HG02623 (cell line): ENCODE data around the gene JAK1.
"Not testable (repeated sequence)": the region's sequence is repeated elsewhere in the genome, so short reads cannot be mapped to it uniquely, and the experiment has no call there.

Experiments used
- ATAC-seq: cut with Tn5 transposase; IDR thresholded peaks from one replicate; pipeline ENCODE4 v1.9.1; 2021; ENCODE audit warnings: moderate library complexity; ENCODE audit not compliant: unreplicated experiment

Gene JAK1

DNA sequence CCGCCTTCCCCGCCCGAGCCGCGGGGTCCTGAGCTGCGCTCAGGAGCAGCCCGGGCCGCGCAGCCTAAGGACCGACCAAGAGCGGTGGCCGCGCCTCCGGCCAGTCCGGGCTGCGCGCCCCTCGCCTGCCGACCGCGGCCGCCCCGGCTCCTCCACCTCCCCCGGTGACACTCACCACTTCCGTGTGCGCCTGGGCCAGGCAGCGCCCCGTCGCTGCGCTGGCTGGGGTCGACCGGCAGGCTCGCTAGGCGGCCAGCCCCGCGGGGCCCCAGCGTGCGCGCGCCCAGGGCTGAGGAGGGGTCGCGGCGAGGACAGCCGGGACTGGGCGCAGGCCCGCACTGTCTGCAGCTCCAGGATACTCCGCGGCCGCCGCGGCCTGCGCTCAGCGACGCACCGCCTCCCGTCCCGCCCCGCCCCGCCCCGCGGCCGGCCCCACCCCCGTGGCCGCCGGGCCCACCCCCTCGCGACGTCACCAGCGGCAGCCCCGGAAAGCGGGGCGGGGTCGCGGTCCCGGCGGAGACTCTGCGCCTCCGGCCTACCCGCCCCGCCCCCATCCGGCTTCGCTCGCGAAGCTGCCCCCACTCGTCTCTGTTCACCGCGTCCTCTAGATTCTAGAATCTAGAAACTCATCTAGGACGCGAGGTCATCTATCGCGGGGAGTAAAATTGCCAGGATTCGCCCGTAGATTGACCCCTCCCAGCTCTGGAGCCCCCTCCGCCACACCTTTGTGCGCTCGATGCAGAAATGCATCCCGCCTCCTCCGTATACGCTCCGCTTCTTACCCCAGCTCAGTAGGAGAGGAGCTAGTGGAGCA is at the start of gene JAK1:
TSS of gene JAK1 (minus strand) at position 392 of the 814 bp plus-strand sequence. CDS start 80,285 bp downstream, outside the sequence.
- ATAC-seq: peak; percentile 64

DNA sequence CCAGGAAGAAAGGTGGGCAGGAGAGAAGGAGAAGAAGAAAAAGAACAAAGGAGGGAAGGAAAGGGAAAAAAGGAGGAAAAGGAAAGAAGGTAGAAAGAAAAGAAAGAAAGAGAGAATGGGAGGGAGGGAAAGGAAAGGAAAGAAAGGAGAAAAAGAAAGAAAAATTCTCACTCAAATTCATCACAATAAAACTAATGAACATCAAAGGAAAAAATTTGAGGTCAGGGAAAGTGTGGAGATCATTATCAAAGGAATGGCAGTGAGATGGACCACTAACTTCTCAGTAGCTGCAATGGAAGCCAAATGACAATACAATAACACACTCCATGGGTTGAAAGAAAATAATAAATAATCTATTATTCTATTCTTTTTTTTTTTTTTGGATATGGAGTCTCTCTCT is 48.0 kb upstream of the JAK1 start:
- ATAC-seq: no peak

DNA sequence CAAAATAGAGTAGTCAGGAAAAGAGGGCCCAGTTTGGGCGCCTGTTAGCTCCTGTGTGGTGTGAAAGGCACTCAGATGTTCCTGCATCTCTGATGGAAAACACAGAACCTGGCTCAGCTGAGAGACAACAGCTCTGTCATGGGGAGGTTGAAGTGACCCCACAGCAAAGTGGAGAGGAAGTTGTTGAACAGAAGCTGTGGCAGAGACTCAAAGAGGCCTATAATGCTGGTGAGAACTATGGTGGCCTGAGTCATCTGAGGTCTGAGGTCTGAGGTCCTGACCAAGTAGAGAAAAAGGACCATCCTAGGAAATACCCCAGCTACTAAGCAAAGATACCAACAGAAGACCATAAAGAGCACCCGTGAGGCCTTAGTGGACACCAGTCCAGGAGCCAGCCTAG is 45.6 kb upstream of the JAK1 start:
- no peak for ATAC-seq

GRCh38 chr1:65009724-65010420 is 43.5 kb upstream of the JAK1 start:
- ATAC-seq: no peak

DNA sequence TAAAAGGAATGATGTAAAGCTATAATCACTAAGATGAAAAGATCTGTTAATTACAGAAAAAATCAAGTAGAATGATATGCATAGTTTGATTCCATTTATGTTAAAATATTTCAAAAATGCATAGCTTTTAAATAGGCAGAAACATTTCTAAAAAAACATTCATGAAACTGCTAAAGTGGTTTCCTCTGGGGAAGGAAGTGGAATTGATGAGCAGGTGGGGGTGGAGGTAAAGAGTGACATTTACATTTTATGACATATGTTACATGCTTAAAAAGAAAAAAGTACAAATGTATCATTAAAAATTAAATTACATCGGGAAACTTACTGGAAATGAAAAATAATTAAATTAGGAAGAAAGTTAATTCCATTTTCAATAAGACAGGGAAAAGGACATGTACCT is 42.8 kb upstream of the JAK1 start:
- ATAC-seq: no peak

- ATAC-seq: no peak
These were observed 40.5 kb upstream of the JAK1 start for GRCh38 chr1:65006806-65007205.

- ATAC-seq: no peak
These were observed 36.9 kb upstream of the JAK1 start for GRCh38 chr1:65003316-65003664.

DNA sequence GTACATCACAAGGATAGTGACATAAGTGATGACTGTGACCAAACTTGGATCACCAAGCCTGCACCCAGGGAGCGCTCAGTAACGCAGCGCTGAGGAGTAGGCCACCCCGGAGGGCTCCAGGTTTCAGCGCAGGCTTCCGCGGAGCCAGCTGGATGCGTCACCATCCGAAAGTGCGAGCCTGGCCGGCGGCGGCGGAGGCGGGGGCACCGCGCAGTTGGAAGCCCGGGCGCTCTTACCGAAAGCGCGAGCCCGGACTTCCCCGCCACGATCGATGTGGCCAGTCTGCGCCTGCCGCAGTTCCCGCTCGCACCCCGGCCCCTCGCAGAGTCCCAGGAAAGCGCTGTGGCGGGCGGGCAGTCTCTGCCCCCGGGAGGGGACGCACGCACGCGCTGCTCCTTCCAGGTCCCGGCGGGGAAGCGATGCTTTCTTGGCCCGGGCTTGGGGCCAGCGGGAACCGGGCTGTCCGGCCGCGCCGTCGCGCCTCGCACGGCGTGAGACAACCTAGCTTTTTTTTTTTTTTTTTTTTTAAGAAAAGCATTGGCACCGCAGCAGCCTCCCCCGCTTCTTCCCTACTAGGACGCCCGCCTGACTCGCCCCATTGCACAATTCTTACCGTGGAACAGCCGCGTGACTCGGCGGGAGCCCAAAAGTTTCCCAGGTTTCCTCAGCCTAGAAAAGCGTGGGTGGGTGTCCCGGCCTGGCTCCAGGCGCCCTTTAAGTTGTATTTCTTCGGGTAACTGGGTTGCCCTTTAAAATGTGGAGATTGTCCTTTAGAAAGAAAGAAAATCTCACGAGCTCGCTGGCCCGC is 36.4 kb upstream of the JAK1 start:
- peak; percentile 81 for ATAC-seq

GRCh38 chr1:65002156-65002507 is 35.8 kb upstream of the JAK1 start:
- no peak for ATAC-seq

DNA sequence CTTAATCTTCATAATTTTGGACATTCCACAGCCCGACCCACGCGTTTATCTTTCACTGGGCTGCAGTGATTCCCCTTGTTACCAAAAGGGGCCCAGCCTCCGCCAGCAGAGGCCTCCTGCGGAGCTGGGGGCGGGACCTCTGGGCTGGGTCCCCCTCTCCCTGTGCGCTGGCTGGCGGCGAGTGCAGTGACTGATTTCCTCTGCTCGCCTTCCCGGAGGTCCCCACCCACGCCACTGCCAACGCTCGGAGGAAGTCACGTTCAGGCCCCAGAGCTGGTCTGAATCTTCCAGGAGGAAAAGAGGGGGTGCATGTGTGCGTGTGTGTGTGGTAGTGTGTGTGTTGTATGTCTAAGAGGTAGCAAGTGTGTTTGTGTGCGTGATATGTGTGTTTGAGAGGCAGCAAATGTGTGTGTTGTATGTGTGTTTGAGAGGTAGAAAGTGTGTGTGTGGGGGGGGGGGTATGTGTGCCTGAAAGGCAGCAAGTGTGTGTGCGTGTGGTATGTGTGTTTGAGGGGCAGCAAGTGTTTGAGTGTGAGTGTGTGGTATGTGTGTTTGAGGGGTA is 35.0 kb upstream of the JAK1 start:
- no peak for ATAC-seq

DNA sequence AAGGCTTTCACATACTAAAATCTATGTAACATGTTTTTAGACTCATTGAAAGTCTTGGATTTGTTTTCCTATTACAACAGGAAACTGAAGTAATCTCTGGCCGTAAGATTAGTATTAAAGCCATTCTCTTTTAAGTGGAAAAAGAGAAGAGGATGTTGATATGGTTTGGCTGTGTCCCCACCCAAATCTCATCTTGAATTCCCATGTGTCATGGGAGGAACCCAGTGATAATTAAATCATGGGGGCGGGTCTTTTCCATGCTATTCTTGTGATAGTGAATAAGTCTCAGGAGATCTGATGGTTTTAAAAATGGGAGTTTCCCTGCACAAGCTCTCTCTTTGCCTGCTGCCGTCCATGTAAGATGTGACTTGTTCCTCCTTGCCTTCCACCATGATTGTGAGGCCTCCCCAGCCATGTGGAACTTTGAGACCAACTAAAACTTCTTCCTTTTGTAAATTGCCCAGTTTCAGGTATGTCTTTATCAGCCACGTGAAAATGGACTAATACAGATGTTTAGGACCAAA is 32.1 kb upstream of the JAK1 start:
- not testable (repeated sequence) for ATAC-seq

- no peak for ATAC-seq
These were observed 30.4 kb upstream of the JAK1 start for GRCh38 chr1:64996541-64997257.

- ATAC-seq: no peak
These were observed 29.0 kb upstream of the JAK1 start for GRCh38 chr1:64995316-64995715.

DNA sequence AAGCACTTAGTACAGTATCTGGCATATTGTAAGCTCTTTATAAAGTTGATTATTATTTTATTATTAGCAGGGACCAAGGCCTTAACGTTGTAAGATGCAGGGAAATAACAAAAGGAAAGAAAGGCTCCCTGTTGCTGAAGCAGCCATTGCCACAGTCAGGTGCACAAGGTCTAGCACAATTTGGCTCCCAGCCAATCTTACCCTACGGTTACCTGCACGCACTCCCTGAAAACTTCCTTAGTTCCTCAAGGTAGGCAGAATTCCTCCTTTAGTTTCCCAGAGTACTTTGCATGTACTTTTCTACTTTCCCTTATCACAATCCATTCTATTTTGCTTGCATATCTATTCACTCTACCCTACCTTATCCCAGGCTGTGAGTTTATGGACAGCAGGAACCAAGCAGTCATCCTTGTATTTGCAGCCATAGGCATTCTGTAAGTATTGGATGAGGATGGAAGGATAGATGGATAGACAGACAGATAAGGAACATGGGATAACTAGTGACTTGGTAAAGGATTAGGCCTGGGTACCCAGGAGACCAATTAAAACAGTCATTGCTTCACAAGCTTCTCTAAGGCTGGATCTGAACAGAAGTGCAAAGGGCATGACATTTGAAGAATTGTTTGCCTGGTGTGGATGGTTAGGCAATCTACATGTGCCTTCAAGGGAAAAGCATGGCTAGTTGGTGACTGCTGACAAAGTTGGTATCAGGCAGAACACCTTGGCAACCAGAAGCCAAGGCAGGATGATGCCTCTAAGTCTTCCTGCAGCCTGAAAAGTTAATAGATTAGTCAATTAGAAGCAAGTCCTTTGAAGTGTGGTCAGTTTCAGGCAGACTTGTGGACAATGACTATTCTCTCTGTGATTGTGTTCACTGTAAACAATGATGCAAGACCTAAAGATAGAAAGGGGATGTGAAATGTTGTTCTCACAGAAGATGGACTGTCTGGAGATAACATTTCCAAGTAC is 20.8 kb upstream of the JAK1 start:
- ATAC-seq: peak; percentile 95

- ATAC-seq: no peak
These were observed 18.4 kb upstream of the JAK1 start for GRCh38 chr1:64984737-64985136.

- no peak for ATAC-seq
These were observed 17.8 kb upstream of the JAK1 start for GRCh38 chr1:64984106-64984505.

DNA sequence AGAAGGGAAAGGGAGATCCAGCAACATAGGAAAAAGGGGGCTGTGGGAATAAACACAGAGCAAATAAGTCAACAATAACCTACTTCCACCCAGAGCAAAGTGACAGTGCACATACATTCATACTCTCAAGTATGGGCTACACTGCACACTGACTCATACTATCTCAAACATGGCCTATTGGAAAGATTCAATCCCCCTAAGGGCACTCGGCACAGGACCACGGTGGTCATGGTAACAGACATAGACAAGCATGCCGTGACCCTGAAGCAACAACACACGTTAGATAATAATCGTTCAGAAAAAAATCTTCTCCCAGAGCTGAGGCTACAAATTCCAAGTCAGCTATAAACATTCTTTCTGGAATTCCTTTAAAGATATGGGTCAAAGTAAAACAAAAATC is 16.8 kb upstream of the JAK1 start:
- ATAC-seq: no peak

DNA sequence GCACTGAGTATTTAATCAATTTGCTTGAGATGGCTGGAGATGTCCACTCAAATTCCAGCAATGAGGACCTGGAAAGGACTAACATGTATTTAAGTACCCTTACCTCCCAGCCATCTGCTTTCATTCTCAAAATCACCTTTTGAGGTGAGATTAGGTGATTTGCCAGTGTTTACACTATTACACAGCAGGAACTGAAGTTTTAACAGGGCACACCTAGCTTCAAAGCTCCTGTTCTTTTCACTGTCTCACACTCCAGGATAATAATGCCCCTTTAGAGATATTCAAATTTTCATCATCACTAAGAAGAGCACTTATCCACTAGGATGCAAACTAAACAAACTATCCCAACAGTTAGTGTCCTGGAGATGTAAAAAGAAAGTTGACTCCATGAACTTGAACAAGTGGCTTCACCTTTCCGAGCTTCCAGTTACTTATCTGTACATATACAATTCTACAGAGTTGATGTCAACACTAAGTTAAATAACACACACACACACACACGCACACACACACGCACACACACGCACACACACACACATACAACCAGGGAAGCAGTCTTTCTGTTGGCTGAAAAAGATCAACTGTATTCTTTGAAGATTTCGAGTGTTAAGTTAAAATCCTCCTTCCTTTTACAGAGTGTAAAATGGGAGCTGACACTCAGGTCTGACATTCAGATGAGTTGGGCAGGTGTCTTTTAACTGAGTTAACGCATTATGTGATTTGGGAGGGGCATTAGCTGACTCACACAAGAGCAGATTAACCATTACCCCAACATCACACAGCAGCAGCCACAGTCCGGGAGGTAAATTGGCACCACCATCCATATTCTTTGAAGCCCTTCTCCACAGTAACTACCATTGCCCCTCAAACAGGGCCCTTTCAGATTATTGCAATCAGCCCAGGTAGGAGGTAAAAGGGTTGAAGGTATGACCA is 15.5 kb upstream of the JAK1 start:
- ATAC-seq: no peak
